A673 (cell line): ENCODE measurements around the gene PDSS1. TPM values are rescaled to one million over a fixed set of nuclear protein-coding genes. Genes with fewer than 3 reads are reported as not detected.
A peak's percentile ranks its signal among the peaks of the same experiment; 100 is the strongest.
"Not testable (repeated sequence)": the region's sequence is repeated elsewhere in the genome, so short reads cannot be mapped to it uniquely, and the experiment has no call there.

Experiments
- BruUV-seq: library from RNA; stranded (reverse); fragments of 400-500 nt; replicated peaks from 2 replicates; lab custom pipeline; 2021; lab: Mats Ljungman, UMichigan
- CTCF ChIA-PET: fragments of 300-600 bp; sonication (Branson Sonifier 250); formaldehyde crosslinking; loops from one replicate; lab custom pipeline; 2022; ENCODE audit warnings: antibody characterized with exemption; lab: Charles Lee
- POLR2A ChIA-PET: fragments of 300-600 bp; sonication (Branson Sonifier 250); formaldehyde crosslinking; loops from one replicate; lab custom pipeline; 2022; ENCODE audit warnings: antibody characterized with exemption; ENCODE audit not compliant: low non-redundant PET; lab: Charles Lee
- DNase-seq: peaks from one replicate; pipeline ENCODE4 v3.0.0-alpha.2; 2015; ENCODE audit warnings: low spot score
- H3K27ac ChIP-seq: fragments of 200-600 bp; sonication (generic); 2 replicates; pipeline ENCODE4 v1.5.1; 2016; ENCODE audit warnings: mixed run types, low read depth, mild to moderate bottlenecking, mixed read lengths, antibody characterized with exemption, low read length; ENCODE audit not compliant: poor library complexity, severe bottlenecking
- H3K27me3 ChIP-seq: fragments of 200-600 bp; sonication (generic); replicated peaks from 2 replicates; pipeline ENCODE4 v1.6.1; 2017; ENCODE audit warnings: mixed run types, low read depth, mild to moderate bottlenecking, mixed read lengths, antibody characterized with exemption, low read length; ENCODE audit not compliant: insufficient read depth, poor library complexity
- H3K36me3 ChIP-seq: fragments of 200-600 bp; sonication (generic); 2 replicates; pipeline ENCODE4 v1.6.1; 2016; ENCODE audit warnings: mixed run types, mild to moderate bottlenecking, mixed read lengths, antibody characterized with exemption, low read length; ENCODE audit not compliant: insufficient read depth, poor library complexity, severe bottlenecking
- H3K4me1 ChIP-seq: fragments of 200-600 bp; sonication (generic); 2 replicates; pipeline ENCODE4 v1.6.1; 2017; ENCODE audit warnings: mixed run types, mild to moderate bottlenecking, mixed read lengths, antibody characterized with exemption, low read length; ENCODE audit not compliant: insufficient read depth, poor library complexity, severe bottlenecking
- H3K4me3 ChIP-seq: fragments of 200-600 bp; sonication (generic); 2 replicates; pipeline ENCODE4 v1.5.1; 2016; ENCODE audit warnings: low read depth, mixed run types, mild to moderate bottlenecking, mixed read lengths, low read length; ENCODE audit not compliant: poor library complexity, severe bottlenecking
- H3K9me3 ChIP-seq: fragments of 200-600 bp; sonication (generic); 2 replicates; pipeline ENCODE4 v1.6.1; 2016; ENCODE audit warnings: mixed run types, low read depth, mild to moderate bottlenecking, mixed read lengths, antibody characterized with exemption, low read length; ENCODE audit not compliant: poor library complexity, severe bottlenecking
- EZH2 ChIP-seq: fragments of 200-600 bp; sonication (generic); IDR thresholded peaks from 2 replicates; pipeline ENCODE4 v1.6.1; 2017; ENCODE audit warnings: borderline replicate concordance, low read depth, mild to moderate bottlenecking, mixed read lengths, antibody characterized with exemption, low read length; ENCODE audit not compliant: poor library complexity, severe bottlenecking
- intact Hi-C: fragments of 100-400 bp; cut with micrococcal nuclease; formaldehyde crosslinking; loops from one replicate; pipeline ENCODE4 v1.10.0; 2022; ENCODE audit not compliant: unreplicated experiment
- total RNA-seq: library from RNA; stranded (reverse); gene quantifications from 2 replicates; pipeline ENCODE4 v1.2.3, GENCODE V29; 2021
- TF ChIP-seq, protein P1 (sequence below): fragments of 300-800, 200-600 bp; sonication (generic); conservative IDR thresholded peaks from 2 replicates; pipeline ENCODE4 v1.5.1; 2017; ENCODE audit warnings: low read depth, mild to moderate bottlenecking, antibody characterized with exemption, low read length, moderate library complexity, mixed read lengths

The PDSS1 gene
- total RNA-seq, 1 experiment from 2014 or later: 55.4 TPM

DNA sequence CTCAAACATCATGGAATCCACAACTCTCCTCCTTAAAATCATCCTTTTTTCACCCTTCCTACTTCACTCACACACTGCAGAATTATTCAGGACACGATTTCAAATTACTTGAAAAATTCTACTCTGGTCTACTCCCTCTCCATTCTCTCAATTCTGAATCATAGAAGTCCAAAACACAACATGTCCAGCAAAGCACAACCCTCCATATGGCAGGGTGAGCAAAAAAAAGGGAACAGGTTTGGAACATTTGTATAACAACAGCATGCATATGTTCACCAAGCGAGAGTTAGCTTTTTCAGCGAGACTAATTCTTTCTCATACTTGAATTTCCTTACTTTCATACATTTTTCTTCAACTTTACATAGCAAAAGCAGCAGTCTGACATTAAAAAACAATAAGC lies 89.9 kb downstream of the PDSS1 start:
- Histone ChIP-seq H3K36me3 (no peaks in the 10 kb centered on the region), H3K9me3 (peaks cover 6% of the 10 kb centered on the region), H3K27me3 (no peaks in the 10 kb centered on the region), H3K4me1 (no peaks in the 10 kb centered on the region), H3K27ac (no peak overlapping the region), H3K4me3 (no peak overlapping the region)
- ChIA-PET POLR2A (no interaction called here), CTCF (no interaction called here)
- intact Hi-C loops: no loop called here
- no peak for DNase-seq
- no TSS peak for BruUV-seq
- TF ChIP-seq, protein P1, sequence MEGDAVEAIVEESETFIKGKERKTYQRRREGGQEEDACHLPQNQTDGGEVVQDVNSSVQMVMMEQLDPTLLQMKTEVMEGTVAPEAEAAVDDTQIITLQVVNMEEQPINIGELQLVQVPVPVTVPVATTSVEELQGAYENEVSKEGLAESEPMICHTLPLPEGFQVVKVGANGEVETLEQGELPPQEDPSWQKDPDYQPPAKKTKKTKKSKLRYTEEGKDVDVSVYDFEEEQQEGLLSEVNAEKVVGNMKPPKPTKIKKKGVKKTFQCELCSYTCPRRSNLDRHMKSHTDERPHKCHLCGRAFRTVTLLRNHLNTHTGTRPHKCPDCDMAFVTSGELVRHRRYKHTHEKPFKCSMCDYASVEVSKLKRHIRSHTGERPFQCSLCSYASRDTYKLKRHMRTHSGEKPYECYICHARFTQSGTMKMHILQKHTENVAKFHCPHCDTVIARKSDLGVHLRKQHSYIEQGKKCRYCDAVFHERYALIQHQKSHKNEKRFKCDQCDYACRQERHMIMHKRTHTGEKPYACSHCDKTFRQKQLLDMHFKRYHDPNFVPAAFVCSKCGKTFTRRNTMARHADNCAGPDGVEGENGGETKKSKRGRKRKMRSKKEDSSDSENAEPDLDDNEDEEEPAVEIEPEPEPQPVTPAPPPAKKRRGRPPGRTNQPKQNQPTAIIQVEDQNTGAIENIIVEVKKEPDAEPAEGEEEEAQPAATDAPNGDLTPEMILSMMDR: no peak
- no peak for TF ChIP-seq EZH2

DNA sequence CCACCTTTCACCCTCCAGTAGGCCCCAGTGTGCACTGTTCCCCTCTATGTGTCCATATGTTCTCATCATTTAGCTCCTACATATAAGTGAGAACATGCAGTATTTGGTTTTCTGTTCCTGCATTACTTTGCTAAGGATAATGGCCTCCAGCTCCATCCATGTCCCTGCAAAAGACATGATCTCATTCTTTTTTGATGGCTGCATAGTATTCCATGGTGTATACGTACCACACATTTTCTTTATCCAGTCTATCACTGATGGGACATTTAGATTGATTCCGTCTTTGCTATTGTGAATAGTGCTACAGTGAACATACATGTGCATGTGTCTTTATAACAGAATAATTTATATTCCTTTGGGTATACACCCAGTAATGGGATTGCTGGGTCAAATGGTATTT lies 92.3 kb downstream of the PDSS1 start:
- CTCF ChIA-PET, POLR2A ChIA-PET, H3K27me3 ChIP-seq, H3K36me3 ChIP-seq, H3K9me3 ChIP-seq, H3K27ac ChIP-seq, intact Hi-C loops, H3K4me3 ChIP-seq, BruUV-seq, H3K4me1 ChIP-seq, DNase-seq: not testable (repeated sequence)

DNA sequence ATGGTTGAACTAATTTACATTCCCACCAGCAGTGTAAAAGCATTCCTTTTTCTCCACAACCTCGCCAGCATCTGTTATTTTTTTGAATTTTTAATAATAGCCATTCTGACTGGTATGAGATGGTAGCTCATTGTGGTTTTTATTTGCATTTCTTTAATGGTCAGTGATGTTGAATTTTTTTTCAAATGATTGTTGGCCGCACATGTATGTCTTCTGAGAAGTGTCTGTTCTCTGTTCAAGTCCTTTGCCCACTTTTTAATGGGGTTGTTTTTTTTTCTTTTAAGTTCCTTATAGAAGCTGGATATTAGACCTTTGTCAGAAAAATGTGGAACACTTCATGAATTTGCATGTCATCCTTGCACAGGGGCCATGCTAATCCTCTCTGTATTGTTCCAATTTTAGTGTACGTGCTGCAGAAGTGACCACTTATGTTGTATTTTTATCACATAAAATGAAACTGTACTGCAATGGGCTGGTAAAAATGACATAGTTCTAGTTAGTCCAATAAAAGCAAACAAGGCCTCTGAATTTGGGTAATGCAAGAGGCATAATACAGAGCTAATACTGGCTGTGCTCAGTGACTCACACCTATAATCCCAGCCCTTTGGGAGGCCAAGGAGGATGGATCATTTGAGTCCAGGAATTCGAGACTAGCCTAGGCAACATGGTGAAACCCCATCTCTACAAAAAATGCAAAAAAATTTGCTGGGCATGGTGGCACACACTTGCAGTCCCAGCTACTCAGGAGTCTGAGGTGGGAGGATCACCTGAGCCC lies 92.9 kb downstream of the PDSS1 start:
- peak; percentile 29 for DNase-seq
- no peaks in the 10 kb centered on the region for H3K4me1 ChIP-seq
- H3K36me3 ChIP-seq: no peaks in the 10 kb centered on the region
- no peaks in the 10 kb centered on the region for H3K27me3 ChIP-seq
- H3K9me3 ChIP-seq: peaks cover 6% of the 10 kb centered on the region
- intact Hi-C loops: no loop called here
- ChIA-PET CTCF (no interaction called here), POLR2A (no interaction called here)
- no peak overlapping the region for H3K27ac ChIP-seq
- H3K4me3 ChIP-seq: no peak overlapping the region
- BruUV-seq: no TSS peak
- no peak for TF ChIP-seq EZH2
- TF ChIP-seq, protein P1: no peak
